K562 (cell line): Measurements from ENCODE around the gene MAGI3. TPM values are rescaled to one million over a fixed set of nuclear protein-coding genes. Genes with fewer than 3 reads are reported as not detected.

Experiments used
- ATAC-seq: fragments of 200-7000 bp; cut with Tn5 transposase; 3 replicates; pipeline ENCODE4 v1.9.1; 2020; ENCODE audit warnings: moderate library complexity
- BruUV-seq: library from RNA; stranded (reverse); fragments of 400-500 nt; replicated peaks from 2 replicates; lab custom pipeline; 2021; lab: Mats Ljungman, UMichigan
- CTCF ChIA-PET: fragments of 300-600 bp; formaldehyde crosslinking; extraction: SDS; loops from one replicate; lab custom pipeline; 2021; ENCODE audit warnings: low intra/inter-chr PET ratio; lab: Yijun Ruan, JAX
- POLR2A ChIA-PET: fragments of 300-600, 350-650 bp; sonication (Branson Sonifier 250); formaldehyde crosslinking; extraction: SDS; loops from one replicate; lab custom pipeline; 2021; ENCODE audit warnings: antibody characterized with exemption, inconsistent platforms; lab: Yijun Ruan, JAX
- DNase-seq, 4 experiments: peaks; one replicate each; pipeline versions ENCODE4 v3.0.0 to v3.0.0-alpha.2; 2011 to 2018; ENCODE audit warnings: low spot score in 3 of 4, mixed read lengths in 3 of 4; ENCODE audit errors: extremely low read depth in 1 of 4
- FAIRE-seq: peaks from 2 replicates; lab custom pipeline; 2011; peaks lifted over from hg19 to GRCh38; lab: Jason Lieb, UNC
- H2AFZ ChIP-seq: 2 replicates; pipeline ENCODE4 v1.6.0; 2011; ENCODE audit warnings: low read depth, low read length, control low read depth, inconsistent platforms
- H3K27ac ChIP-seq: fragments of 200-600 bp; 3 replicates; pipeline ENCODE4 v1.8.0; 2011; ENCODE audit warnings: low read depth, mild to moderate bottlenecking, control low read depth, inconsistent platforms, low read length, moderate library complexity, mixed read lengths; ENCODE audit errors: extremely low read depth
- H3K27me3 ChIP-seq, 2 experiments: fragments of 300-600 bp in 1 of 2; 2 replicates in 1 of 2; 3 replicates in 1 of 2; pipeline versions ENCODE4 v1.6.0 to v1.8.0; 2011; ENCODE audit warnings: inconsistent platforms in 2 of 2, low read length in 2 of 2, mild to moderate bottlenecking in 1 of 2, mixed read lengths in 1 of 2, moderate library complexity in 1 of 2; ENCODE audit not compliant: control insufficient read depth in 2 of 2, insufficient read depth in 2 of 2
- H3K36me3 ChIP-seq: fragments of 300-600 bp; 3 replicates; pipeline ENCODE4 v1.8.0; 2011; ENCODE audit warnings: mild to moderate bottlenecking, low read length, inconsistent platforms; ENCODE audit not compliant: control insufficient read depth, insufficient read depth
- H3K4me1 ChIP-seq, 2 experiments: fragments of 200-600 bp in 1 of 2; replicated peaks in 1 of 2; 2 replicates in 1 of 2; 3 replicates in 1 of 2; pipeline versions ENCODE4 v1.5.1 to v1.8.0; 2011; ENCODE audit warnings: inconsistent platforms in 2 of 2, low read length in 2 of 2, mild to moderate bottlenecking in 1 of 2, mixed read lengths in 1 of 2, moderate library complexity in 1 of 2; ENCODE audit not compliant: control insufficient read depth in 2 of 2, insufficient read depth in 2 of 2
- H3K4me2 ChIP-seq: 2 replicates; pipeline ENCODE4 v1.6.1; 2011; ENCODE audit warnings: low read length, control low read depth, inconsistent platforms, mixed read lengths; ENCODE audit not compliant: insufficient read depth
- H3K4me3 ChIP-seq: fragments of 200-600 bp; sonication (generic), shearing (Covaris generic); 2 replicates; pipeline ENCODE4 v1.5.1; 2016; ENCODE audit warnings: control low read depth, inconsistent platforms
- H3K79me2 ChIP-seq: fragments of 200-600 bp; 3 replicates; pipeline ENCODE4 v1.8.0; 2011; ENCODE audit warnings: low read length, inconsistent platforms; ENCODE audit not compliant: control insufficient read depth, insufficient read depth
- H3K9ac ChIP-seq, 2 experiments: 2 replicates each; pipeline versions ENCODE4 v1.6.0 to v1.6.1; 2011; ENCODE audit warnings: low read depth in 2 of 2, low read length in 2 of 2, control low read depth in 1 of 2, inconsistent platforms in 1 of 2, mild to moderate bottlenecking in 1 of 2, mixed read lengths in 1 of 2; ENCODE audit not compliant: insufficient read depth in 1 of 2
- H3K9me1 ChIP-seq: one replicate; pipeline ENCODE4 v1.6.0; 2011; ENCODE audit warnings: inconsistent platforms, mild to moderate bottlenecking, low read length, moderate library complexity; ENCODE audit not compliant: control insufficient read depth, insufficient read depth
- H3K9me3 ChIP-seq: replicated peaks from 2 replicates; pipeline ENCODE4 v1.5.1; 2011; ENCODE audit warnings: low read depth, low read length, inconsistent platforms; ENCODE audit not compliant: control insufficient read depth, insufficient read depth
- H4K20me1 ChIP-seq: replicated peaks from 2 replicates; pipeline ENCODE4 v1.6.1; 2011; ENCODE audit warnings: low read length, inconsistent platforms, mixed read lengths; ENCODE audit not compliant: control insufficient read depth, insufficient read depth
- HMGN3 ChIP-seq: IDR thresholded peaks from 2 replicates; pipeline ENCODE4 v1.6.1; 2011; ENCODE audit warnings: borderline replicate concordance, low read depth, mild to moderate bottlenecking, mixed read lengths, low read length; ENCODE audit not compliant: insufficient read length; ENCODE audit errors: extremely low read depth
- KLF1 ChIP-seq: fragments of 450-650 bp; IDR thresholded peaks from 2 replicates; pipeline ENCODE4 v1.6.1; 2016; ENCODE audit warnings: missing genetic modification characterization, missing compliant biosample characterization
- MYC ChIP-seq, 2 experiments: fragments of 250-450 bp in 1 of 2; sonication (Bioruptor Pico) in 1 of 2; IDR thresholded peaks; 2 replicates each; pipeline versions ENCODE4 v1.5.1 to v1.6.1; 2012 to 2021; ENCODE audit warnings: low read depth in 2 of 2, borderline replicate concordance in 1 of 2, improper control_type of control experiment in 1 of 2, low read length in 1 of 2, mild to moderate bottlenecking in 1 of 2, moderate library complexity in 1 of 2
- NR1H2 ChIP-seq: sonication (generic); formaldehyde crosslinking; IDR thresholded peaks from 2 replicates; pipeline ENCODE4 v1.4.0; 2020; ENCODE audit warnings: mild to moderate bottlenecking, missing genetic modification reagents
- PHTF2 ChIP-seq: fragments of 250-450 bp; sonication (Bioruptor Pico); IDR thresholded peaks from 2 replicates; pipeline ENCODE4 v1.5.0; 2021; ENCODE audit warnings: mild to moderate bottlenecking
- RBBP5 ChIP-seq: fragments of 200-600 bp; sonication (generic); IDR thresholded peaks from 2 replicates; pipeline ENCODE4 v1.6.1; 2012; ENCODE audit warnings: borderline replicate concordance, mild to moderate bottlenecking, low read length, control low read depth, inconsistent platforms; ENCODE audit not compliant: insufficient read depth, poor library complexity, severe bottlenecking
- RBM17 ChIP-seq: fragments of 200-400 bp; formaldehyde crosslinking; IDR thresholded peaks from 2 replicates; pipeline ENCODE4 v1.6.1; 2017; ENCODE audit warnings: low read depth, mild to moderate bottlenecking, low read length, borderline replicate concordance
- SIN3A ChIP-seq, 2 experiments: fragments of 150-350 bp in 1 of 2; IDR thresholded peaks; 2 replicates each; pipeline ENCODE4 v1.6.1; 2011 to 2016; ENCODE audit warnings: borderline replicate concordance in 2 of 2, low read depth in 2 of 2, low read length in 2 of 2, mild to moderate bottlenecking in 2 of 2, moderate library complexity in 2 of 2; ENCODE audit not compliant: control insufficient read depth in 1 of 2
- TOE1 ChIP-seq, 2 experiments: fragments of 450-650 bp in 1 of 2; sonication (generic) in 1 of 2; formaldehyde crosslinking in 1 of 2; IDR thresholded peaks; 2 replicates each; pipeline versions ENCODE4 v1.7.1 to v1.8.0; 2016 to 2022; ENCODE audit warnings: borderline replicate concordance in 2 of 2, mild to moderate bottlenecking in 2 of 2, antibody characterized with exemption in 1 of 2, inconsistent platforms in 1 of 2, low read depth in 1 of 2, missing genetic modification reagents in 1 of 2, moderate library complexity in 1 of 2
- UBTF ChIP-seq, 2 experiments: IDR thresholded peaks; 2 replicates each; pipeline ENCODE4 v1.6.1; 2012; ENCODE audit warnings: improper control_type of control experiment in 2 of 2, low read depth in 2 of 2, low read length in 2 of 2, borderline replicate concordance in 1 of 2
- VEZF1 ChIP-seq: fragments of 200-800 bp; sonication (Bioruptor generic); IDR thresholded peaks from 2 replicates; pipeline ENCODE4 v1.6.1; 2017; ENCODE audit warnings: missing genetic modification characterization, missing compliant biosample characterization
- ZNF174 ChIP-seq: fragments of 250-450 bp; sonication (Bioruptor Pico); IDR thresholded peaks from 2 replicates; pipeline ENCODE4 v1.4.0; 2020; ENCODE audit warnings: mild to moderate bottlenecking
- ZNF253 ChIP-seq: fragments of 250-450 bp; sonication (Bioruptor Pico); conservative IDR thresholded peaks from 2 replicates; pipeline ENCODE4 v1.6.1; 2021; ENCODE audit warnings: mild to moderate bottlenecking
- ZNF717 ChIP-seq: fragments of 250-450 bp; sonication (Bioruptor Pico); IDR thresholded peaks from 2 replicates; pipeline ENCODE4 v1.5.0; 2021
- WGBS: fragments of 100-300 bp; shearing (Covaris generic); methylation state at CpG from one replicate; pipeline ENCODE4 v1.1.6; 2016; ENCODE audit warnings: low coverage, mixed read lengths; ENCODE audit not compliant: insufficient coverage; ENCODE audit errors: missing lambda C conversion rate; 5-methylcytosine and 5-hydroxymethylcytosine counted together
- in situ Hi-C: fragments of 300-500 bp; cut with MboI; formaldehyde crosslinking; loops from 4 replicates; pipeline ENCODE4 v1.15.0; 2018; ENCODE audit warnings: inconsistent platforms, mixed read lengths
- intact Hi-C: fragments of 100-400 bp; cut with micrococcal nuclease; formaldehyde crosslinking; loops from 2 replicates; pipeline ENCODE4 v1.14.2; 2022
- polyA plus RNA-seq, 8 experiments: library from polyadenylated mRNA; depleted of rRNA in 4 of 8; stranded (reverse) in 5 of 8; unstranded in 3 of 8; fragments of >200 nt; fragmentation: Nextera tagmentation in 2 of 8; fragmentation: Illumina TruSeq in 1 of 8; extraction: Ambion mirVana in 2 of 8; extraction: Trizol in 1 of 8; gene quantifications; 2 replicates each; pipeline versions ENCODE4 v1.2.1 to v1.2.3, GENCODE V29; 2011 to 2014; ENCODE audit warnings: inconsistent platforms in 1 of 8, missing spikeins in 1 of 8
- total RNA-seq, 7 experiments: library from RNA; depleted of rRNA in 6 of 7; stranded (reverse); fragments of >200 nt in 6 of 7; fragmentation: Illumina TruSeq in 2 of 7; extraction: Trizol in 2 of 7; gene quantifications; 2 replicates each; pipeline versions ENCODE4 v1.2.1 to v1.2.3, GENCODE V29; 2011 to 2021; ENCODE audit warnings: low replicate concordance in 1 of 7

The MAGI3 gene
- total and polyA plus RNA-seq, 9 of the 15 experiments (the other 6 are each of a cell fraction or from before 2014, with no cell fraction given) = 1.0 to 8.6 (median 5.5) TPM

GRCh38 chr1:113605146-113605545 is 214.8 kb downstream of the MAGI3 start (continued):
- TF ChIP-seq HMGN3 (no peak), ZNF717 (CRISPR knock-in tag) (no peak)

- BruUV-seq = no TSS peak
- Histone ChIP-seq H3K4me3 (no peak overlapping the region), H3K79me2 (no peaks in the 10 kb centered on the region), H3K9ac (no peak overlapping the region), H3K4me2 (no peak overlapping the region), H3K27ac (no peak overlapping the region), H3K36me3 (no peaks in the 10 kb centered on the region), H3K9me3 (no peaks in the 10 kb centered on the region), H3K27me3 (no peaks in the 10 kb centered on the region), H3K9me1 (no peaks in the 10 kb centered on the region), H3K4me1 (no peaks in the 10 kb centered on the region), H2AFZ (no peak overlapping the region), H4K20me1 (no peaks in the 10 kb centered on the region)
- ATAC-seq (no peak), DNase-seq (no peak), FAIRE-seq (no peak)
- 16% methylated on average over 3 of the region's 3 CpGs for WGBS
- POLR2A ChIA-PET = no interaction called here
- intact Hi-C loops = no loop called here
- in situ Hi-C loops = no loop called here
- CTCF ChIA-PET = no interaction called here
- no peak for TF ChIP-seq ZNF174 (CRISPR knock-in tag)
- TF ChIP-seq MYC (IDR thresholded peaks at IDR 0.05; ENCODE audit: low read depth, low read length) = no peak
- no peak for TF ChIP-seq MYC (CRISPR knock-in tag; IDR thresholded peaks at IDR 0.05; ENCODE audit: borderline replicate concordance, low read depth)
- TF ChIP-seq SIN3A (IDR thresholded peaks at IDR 0.05; ENCODE audit: borderline replicate concordance in 2 of 2, control insufficient read depth in 1 of 2, low read depth in 2 of 2, low read length in 2 of 2) = no peak
- no peak for TF ChIP-seq ZNF253 (CRISPR knock-in tag)
- no peak for TF ChIP-seq TOE1 (IDR thresholded peaks at IDR 0.05; ENCODE audit: borderline replicate concordance)
- no peak for TF ChIP-seq TOE1 (CRISPR knock-in tag; IDR thresholded peaks at IDR 0.05; ENCODE audit: borderline replicate concordance, low read depth)
- no peak for TF ChIP-seq UBTF (IDR thresholded peaks at IDR 0.05; ENCODE audit: borderline replicate concordance in 1 of 2, low read depth in 2 of 2, low read length in 2 of 2)
- TF ChIP-seq RBBP5 = no peak
- TF ChIP-seq NR1H2 (CRISPR knock-in tag) = no peak
- TF ChIP-seq PHTF2 (CRISPR knock-in tag) = no peak
- TF ChIP-seq KLF1 (tag) = no peak
- TF ChIP-seq RBM17 = no peak
- no peak for TF ChIP-seq VEZF1 (CRISPR knock-in tag)
These were observed 218.1 kb downstream of the MAGI3 start for GRCh38 chr1:113608399-113608798.
